ENCODE results near the gene MAD1L1.
"Not testable (repeated sequence)": the region's sequence is repeated elsewhere in the genome, so short reads cannot be mapped to it uniquely, and the experiment has no call there.

GRCh38 chr7:1824882-1825646, 407.7 kb downstream of the MAD1L1 start:
- TF ChIP-seq CTCF, EP300, POLR2A (IDR thresholded peaks at IDR 0.05): not testable (repeated sequence)
